Tibial artery (tissue), 4 donors: ENCODE results near the gene TRPM7.
"Not testable (repeated sequence)": the region's sequence is repeated elsewhere in the genome, so short reads cannot be mapped to it uniquely, and the experiment has no call there.

Experiments used
- DNase-seq, 2 donors: peaks; one replicate each; pipeline ENCODE4 v3.0.0-alpha.2; 2019
- H3K27ac ChIP-seq, 2 donors: fragments of 200-600 bp; sonication (generic) in 1 of 2; 1 replicate in 1 of 2; 2 replicates in 1 of 2; pipeline ENCODE4 v1.5.1; 2018 to 2019; ENCODE audit warnings: mild to moderate bottlenecking in 1 of 2
- H3K27me3 ChIP-seq, 2 donors: fragments of 200-600 bp; sonication (generic) in 1 of 2; one replicate each; pipeline versions ENCODE4 v1.5.1 to v1.6.0; 2016 to 2019
- H3K36me3 ChIP-seq, 3 donors: fragments of 200-600 bp; sonication (generic) in 2 of 3; one replicate each; pipeline ENCODE4 v1.5.1; 2016 to 2019; ENCODE audit warnings: mild to moderate bottlenecking in 2 of 3
- H3K4me1 ChIP-seq, 4 donors: fragments of 200-600 bp; sonication (generic) in 2 of 4; 1 replicate in 3 of 4; 2 replicates in 1 of 4; pipeline ENCODE4 v1.5.1; 2016 to 2019
- H3K4me3 ChIP-seq, 2 donors: fragments of 200-600 bp; sonication (generic) in 1 of 2; 1 replicate in 1 of 2; 2 replicates in 1 of 2; pipeline ENCODE4 v1.5.1; 2018 to 2019; ENCODE audit warnings: mild to moderate bottlenecking in 2 of 2
- H3K9me3 ChIP-seq, 3 donors: fragments of 200-600 bp; sonication (generic) in 1 of 3; one replicate each; pipeline ENCODE4 v1.5.1; 2016 to 2019
- CTCF ChIP-seq, 2 experiments: fragments of 200-600 bp in 1 of 2; fragments of 450-650 bp in 1 of 2; IDR thresholded peaks; one replicate each; pipeline ENCODE4 v1.5.1; 2017 to 2019; ENCODE audit warnings: antibody characterized with exemption in 2 of 2, mild to moderate bottlenecking in 1 of 2, moderate library complexity in 1 of 2
- intact Hi-C: fragments of 100-400 bp; cut with DNase I; formaldehyde crosslinking; loops from one replicate; pipeline ENCODE4 v1.15.0; 2023; ENCODE audit warnings: low total_unique reads

Gene TRPM7

GRCh38 chr15:50613600-50613999 lies 73.0 kb downstream of the TRPM7 start:
- no peaks in the 10 kb centered on the region for H3K27me3 ChIP-seq
- peaks cover 38 to 59% (median 48%) of the 10 kb centered on the region in 3 donors for H3K36me3 ChIP-seq
- no peaks in the 10 kb centered on the region for H3K9me3 ChIP-seq
- no peak overlapping the region for H3K4me3 ChIP-seq
- intact Hi-C loops: no loop called here
- no peaks in the 10 kb centered on the region for H3K4me1 ChIP-seq
- TF ChIP-seq CTCF (IDR thresholded peaks at IDR 0.05): no peak
- no peak overlapping the region for H3K27ac ChIP-seq
- DNase-seq: no peak

- no peaks in the 10 kb centered on the region for H3K27me3 ChIP-seq
- H3K4me3 ChIP-seq: no peak overlapping the region
- no peaks in the 10 kb centered on the region for H3K9me3 ChIP-seq
- intact Hi-C loops: no loop called here
- no peak for DNase-seq
- H3K27ac ChIP-seq: no peak overlapping the region
- peaks cover 50 to 83% (median 67%) of the 10 kb centered on the region in 3 donors for H3K36me3 ChIP-seq
- no peaks in the 10 kb centered on the region for H3K4me1 ChIP-seq
- TF ChIP-seq CTCF (IDR thresholded peaks at IDR 0.05): no peak
These were observed 79.5 kb downstream of the TRPM7 start for GRCh38 chr15:50607129-50607528.

GRCh38 chr15:50605462-50605861 lies 81.1 kb downstream of the TRPM7 start:
- Histone ChIP-seq H3K27ac (no peak overlapping the region), H3K9me3 (no peaks in the 10 kb centered on the region), H3K4me3 (no peak overlapping the region), H3K27me3 (no peaks in the 10 kb centered on the region), H3K36me3 (peaks cover 43 to 74% (median 62%) of the 10 kb centered on the region in 3 donors), H3K4me1 (no peaks in the 10 kb centered on the region)
- DNase-seq: no peak
- no peak for TF ChIP-seq CTCF (IDR thresholded peaks at IDR 0.05)
- intact Hi-C loops: no loop called here

GRCh38 chr15:50602028-50602427 lies 84.6 kb downstream of the TRPM7 start:
- H3K27me3 ChIP-seq, H3K27ac ChIP-seq, H3K4me3 ChIP-seq, H3K9me3 ChIP-seq, intact Hi-C loops, DNase-seq, H3K4me1 ChIP-seq: not testable (repeated sequence)
- H3K36me3 ChIP-seq: peaks cover 41 to 66% (median 64%) of the 10 kb centered on the region in 3 donors

- Histone ChIP-seq H3K27ac (no peak overlapping the region), H3K27me3 (no peaks in the 10 kb centered on the region), H3K36me3 (peaks cover 50 to 84% (median 71%) of the 10 kb centered on the region in 3 donors), H3K4me1 (no peaks in the 10 kb centered on the region), H3K9me3 (no peaks in the 10 kb centered on the region), H3K4me3 (no peak overlapping the region)
- TF ChIP-seq CTCF (IDR thresholded peaks at IDR 0.05): no peak
- intact Hi-C loops: no loop called here
- no peak for DNase-seq
These were observed 92.3 kb downstream of the TRPM7 start for GRCh38 chr15:50594311-50594710.

GRCh38 chr15:50593761-50594160 lies 92.8 kb downstream of the TRPM7 start:
- intact Hi-C loops: no loop called here
- DNase-seq: no peak
- H3K36me3 ChIP-seq: peaks cover 55 to 85% (median 73%) of the 10 kb centered on the region in 3 donors

More at GRCh38 chr15:50593761-50594160, 92.8 kb downstream of the TRPM7 start:
- Histone ChIP-seq H3K27ac (no peak overlapping the region), H3K27me3 (no peaks in the 10 kb centered on the region), H3K4me3 (no peak overlapping the region), H3K9me3 (no peaks in the 10 kb centered on the region), H3K4me1 (no peaks in the 10 kb centered on the region)
- TF ChIP-seq CTCF (IDR thresholded peaks at IDR 0.05): no peak
